Measurements from ENCODE around the gene LRTM2. TPM values are rescaled to one million over a fixed set of nuclear protein-coding genes. Genes with fewer than 3 reads are reported as not detected.

Gene LRTM2
- total RNA-seq, 1 experiment from 2014 or later = 0.07 TPM

- H3K79me2 ChIP-seq (ENCODE audit: insufficient read depth, low read length) = no peaks in the 10 kb centered on the region
- peak overlapping the region; percentile 81 for H3K9ac ChIP-seq (ENCODE audit: low read length)
- no peak for DNase-seq (ENCODE audit: low read depth, low spot score)
- peak overlapping the region; percentile 99 for H3K4me2 ChIP-seq (ENCODE audit: low read length)
- TSS peak; percentile 84 for BruUV-seq (replicated peaks)
- ChIA-PET RAD21 (ENCODE audit: low non-redundant PET in 1 of 2, low total read pairs in 2 of 2, uncharacterized antibody in 2 of 2, unreplicated experiment in 2 of 2) (interaction anchor here in 1 of 2 experiments (1.2 kb wide), 1 partner anchor 143 kb away, joined by 4 read pairs; no protein-coding TSS in a partner anchor), CTCF (interaction anchor here (2.9 to 3.0 kb wide), 2 partner anchors 143 kb away, joined by 13 to 32 read pairs; no protein-coding TSS in a partner anchor), POLR2A (no interaction called here)
- no peaks in the 10 kb centered on the region for H4K20me1 ChIP-seq (ENCODE audit: insufficient read depth)
- ATAC-seq = peak; percentile 35
- no peaks in the 10 kb centered on the region for H3K27me3 ChIP-seq (ENCODE audit: insufficient read depth, low read length)
- no peaks in the 10 kb centered on the region for H3K36me3 ChIP-seq (ENCODE audit: control insufficient read depth in 1 of 2, insufficient read depth in 2 of 2, low read length in 2 of 2)
- no peaks in the 10 kb centered on the region for H3K9me3 ChIP-seq (ENCODE audit: control insufficient read depth in 1 of 2, insufficient read depth in 1 of 2, low read depth in 1 of 2, low read length in 2 of 2)
- H3K27ac ChIP-seq (ENCODE audit: low read depth, low read length) = peak overlapping the region; percentile 93
- H3K4me3 ChIP-seq (replicated peaks in 1 of 2; ENCODE audit: low read depth in 1 of 2, low read length in 2 of 2) = peak overlapping the region; percentile 81 to 83
- H3K9me2 ChIP-seq (ENCODE audit: insufficient read depth) = no peaks in the 10 kb centered on the region
- H2AFZ ChIP-seq (ENCODE audit: low read depth, low read length, poor library complexity, severe bottlenecking) = peak overlapping the region; percentile 51
- peaks cover 3 to 20% of the 10 kb centered on the region in 2 experiments; a peak in 3 of 4 replicates for H3K4me1 ChIP-seq (ENCODE audit: control insufficient read depth in 1 of 2, insufficient read depth in 2 of 2, low read length in 2 of 2)
- intact Hi-C loops (cut with micrococcal nuclease) = loop anchor here (2.0 to 5.0 kb wide), 3 partner anchors 238 to 785 kb away; no protein-coding TSS in a partner anchor
- TF ChIP-seq ZFX (IDR thresholded peaks at IDR 0.05) (peak; percentile 87), ELF1 (IDR thresholded peaks at IDR 0.05; ENCODE audit: borderline replicate concordance, low read depth) (peak; percentile 72; the same call in 1 of the 2 replicates), CBX3 (IDR thresholded peaks at IDR 0.05; ENCODE audit: low read depth) (no peak), CTCF (IDR thresholded peaks at IDR 0.05 in 2 of 3, conservative IDR thresholded peaks at IDR 0.05 in 1 of 3; ENCODE audit: borderline replicate concordance in 1 of 3, insufficient read depth in 1 of 3, low read depth in 2 of 3, low read length in 2 of 3) (no peak), SRF (IDR thresholded peaks at IDR 0.05; ENCODE audit: low read depth) (no peak), POLR2A (IDR thresholded peaks at IDR 0.05; ENCODE audit: borderline replicate concordance, extremely low read depth, insufficient read depth, insufficient read length) (peak; percentile 65), JUND (IDR thresholded peaks at IDR 0.05) (no peak), POLR2AphosphoS5 (IDR thresholded peaks at IDR 0.05; ENCODE audit: low read depth, low read length) (peak; percentile 64)
Measured at GRCh38 chr12:1797011-1797901, 23.1 kb upstream of the LRTM2 start.
